ENCODE results near the gene EXOC7.
"Not testable (repeated sequence)": the region's sequence is repeated elsewhere in the genome, so short reads cannot be mapped to it uniquely, and the experiment has no call there.

The EXOC7 gene

DNA sequence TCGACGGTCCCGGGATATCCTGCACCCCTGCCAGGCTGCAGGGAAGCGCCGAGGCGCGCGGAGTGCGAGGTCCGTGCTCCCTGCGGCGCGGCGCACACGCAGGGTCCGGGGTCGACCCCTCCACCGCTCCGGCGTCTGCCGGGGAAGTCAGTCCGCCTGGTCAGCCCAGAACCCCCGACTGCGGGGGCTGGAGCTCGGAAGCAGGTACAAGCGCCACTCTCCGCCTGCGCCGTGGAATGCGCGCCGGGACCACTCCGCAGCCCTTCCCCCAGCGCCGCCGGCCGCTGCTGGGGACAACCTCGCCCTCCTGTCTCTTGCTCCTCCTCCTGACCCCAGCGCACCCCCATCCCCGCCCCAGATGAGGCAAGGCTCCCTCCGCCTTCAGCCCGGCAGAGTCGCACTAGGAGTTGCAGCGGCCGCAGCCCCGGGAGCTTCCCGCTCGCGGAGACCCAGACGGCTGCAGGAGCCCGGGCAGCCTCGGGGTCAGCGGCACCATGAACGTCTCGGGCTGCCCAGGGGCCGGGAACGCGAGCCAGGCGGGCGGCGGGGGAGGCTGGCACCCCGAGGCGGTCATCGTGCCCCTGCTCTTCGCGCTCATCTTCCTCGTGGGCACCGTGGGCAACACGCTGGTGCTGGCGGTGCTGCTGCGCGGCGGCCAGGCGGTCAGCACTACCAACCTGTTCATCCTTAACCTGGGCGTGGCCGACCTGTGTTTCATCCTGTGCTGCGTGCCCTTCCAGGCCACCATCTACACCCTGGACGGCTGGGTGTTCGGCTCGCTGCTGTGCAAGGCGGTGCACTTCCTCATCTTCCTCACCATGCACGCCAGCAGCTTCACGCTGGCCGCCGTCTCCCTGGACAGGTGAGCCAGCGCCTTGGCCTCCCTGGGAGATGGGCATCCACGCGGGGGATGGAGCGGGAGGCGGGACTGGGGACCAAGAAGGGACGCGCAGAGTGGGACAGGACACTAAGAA is 28.9 kb downstream of the EXOC7 start, which contains the start of gene GALR2:
GALR2 (plus strand) TSS at position 392 of the 974 bp plus-strand sequence; CDS start at position 495, 103 bp downstream.
- DNase-seq (ENCODE audit: low read depth in 2 of 2): no peak

DNA sequence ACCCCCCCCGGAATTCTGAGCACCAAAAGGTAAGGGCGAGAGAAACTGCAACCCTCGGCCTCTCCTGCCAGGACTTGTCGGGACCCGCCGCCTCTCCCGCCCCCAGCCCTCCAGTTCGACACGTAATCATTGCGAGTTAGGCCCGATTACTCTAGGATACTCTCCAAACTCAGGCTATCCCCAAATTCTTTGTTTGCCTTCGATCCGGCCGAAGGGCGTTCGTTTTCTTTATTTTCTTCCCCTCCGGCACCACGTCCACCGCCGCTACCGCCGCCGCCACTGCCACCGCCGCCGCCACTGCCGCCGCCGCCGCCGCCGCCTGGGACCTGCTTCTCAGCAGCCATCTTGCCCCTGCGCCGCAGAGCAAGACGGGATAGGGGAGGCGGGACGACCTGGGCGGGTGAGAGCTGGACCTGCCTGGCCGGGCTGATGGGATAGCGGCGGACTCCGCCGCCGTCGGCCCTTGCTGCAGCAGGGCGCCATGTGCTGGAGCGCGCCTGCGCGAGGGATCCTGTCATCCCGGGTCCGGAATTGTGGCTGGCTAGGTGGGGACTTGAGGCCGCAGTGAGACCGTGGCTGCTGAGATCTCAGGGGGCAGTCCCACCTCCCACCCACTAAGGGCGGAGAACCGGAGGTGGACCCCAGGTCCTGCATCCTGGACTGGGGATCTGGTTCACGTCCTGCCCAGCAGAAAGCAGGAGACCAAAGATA is 31.3 kb downstream of the EXOC7 start, which contains the start of gene SRP68:
SRP68 (minus strand) TSS at position 370 of the 711 bp plus-strand sequence; CDS start at position 344, 26 bp downstream.
- DNase-seq (ENCODE audit: low read depth in 2 of 2): peak; percentile 81 to 84

DNA sequence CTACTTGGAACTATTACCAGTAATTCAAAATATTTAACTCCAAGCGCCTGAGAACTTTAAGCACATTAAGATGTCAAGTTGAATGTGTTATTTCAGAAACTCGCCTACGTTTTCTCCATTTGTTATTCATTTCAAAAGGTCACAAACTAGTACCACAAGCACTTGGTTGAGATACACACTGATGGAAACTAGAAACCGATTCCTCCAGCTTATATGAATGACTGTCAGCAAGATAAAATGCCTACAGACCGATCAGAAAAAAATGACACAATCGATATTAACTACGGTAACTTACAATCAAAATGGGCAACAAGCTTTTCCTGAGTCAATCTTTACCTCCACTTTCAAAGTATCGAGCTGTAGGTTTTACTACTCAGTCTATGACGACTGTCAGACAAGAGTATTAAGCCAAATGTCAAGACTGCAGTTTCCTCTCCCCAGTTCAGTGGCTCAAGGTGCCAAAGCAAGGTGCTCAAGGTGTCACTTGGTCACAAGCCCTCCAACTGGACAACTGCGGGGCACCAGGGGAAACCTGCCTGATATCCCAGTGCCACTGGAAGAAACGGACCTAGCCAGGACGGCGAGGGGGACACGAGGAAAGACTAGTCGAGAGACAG is 31.9 kb downstream of the EXOC7 start:
- no peak for DNase-seq (ENCODE audit: low read depth in 2 of 2)

DNA sequence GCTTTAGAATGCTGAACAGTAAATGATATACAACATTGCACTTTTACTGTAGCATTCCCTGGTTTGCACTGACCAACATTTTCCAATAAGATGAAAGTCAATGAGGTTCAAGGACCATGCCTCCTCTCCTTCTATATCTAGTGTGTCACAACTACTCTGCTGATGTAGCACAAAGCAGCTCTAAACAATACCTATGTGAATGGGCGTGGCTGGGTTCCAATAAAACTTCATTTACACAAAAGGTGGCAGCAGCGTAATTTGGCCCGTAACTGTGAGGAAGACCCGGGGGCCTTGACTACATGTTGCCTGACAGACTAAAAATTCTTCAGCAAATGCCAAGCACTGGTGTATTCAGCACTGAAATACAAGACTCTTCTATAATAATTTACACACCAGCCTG is 37.8 kb downstream of the EXOC7 start:
- no peak for DNase-seq (ENCODE audit: low read depth in 2 of 2)

DNA sequence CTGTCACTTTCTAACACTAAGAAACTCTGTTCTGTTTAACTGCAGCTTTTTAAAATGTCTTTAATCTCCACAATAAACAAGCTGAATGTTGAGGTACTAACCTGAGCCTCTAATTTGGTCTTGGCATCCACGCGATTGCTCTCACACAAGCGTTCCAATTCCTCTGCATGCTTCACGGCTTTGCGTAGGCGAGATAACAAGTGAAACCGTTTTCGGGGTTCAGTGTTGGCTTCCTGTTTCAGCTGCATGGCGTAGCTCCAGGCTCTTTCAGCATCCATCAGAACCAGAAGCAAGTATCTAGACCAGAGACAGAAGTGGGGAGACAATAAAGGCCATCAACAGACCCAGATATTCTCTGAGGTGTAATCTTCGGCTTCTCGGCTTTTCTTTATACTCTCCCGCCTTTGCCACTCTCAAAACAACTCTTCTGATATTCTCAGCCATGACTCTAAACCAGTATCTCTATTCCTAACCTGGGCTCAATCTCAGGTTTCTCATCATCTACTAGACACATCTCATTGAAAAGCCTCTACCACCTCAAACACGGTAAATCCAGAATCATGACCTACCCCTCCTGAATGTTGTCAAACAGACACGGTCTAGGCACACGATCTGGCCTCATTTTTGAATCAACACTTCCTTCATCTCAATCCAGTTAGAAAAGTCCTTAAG is 39.6 kb downstream of the EXOC7 start:
- DNase-seq (ENCODE audit: low read depth in 2 of 2): no peak

DNA sequence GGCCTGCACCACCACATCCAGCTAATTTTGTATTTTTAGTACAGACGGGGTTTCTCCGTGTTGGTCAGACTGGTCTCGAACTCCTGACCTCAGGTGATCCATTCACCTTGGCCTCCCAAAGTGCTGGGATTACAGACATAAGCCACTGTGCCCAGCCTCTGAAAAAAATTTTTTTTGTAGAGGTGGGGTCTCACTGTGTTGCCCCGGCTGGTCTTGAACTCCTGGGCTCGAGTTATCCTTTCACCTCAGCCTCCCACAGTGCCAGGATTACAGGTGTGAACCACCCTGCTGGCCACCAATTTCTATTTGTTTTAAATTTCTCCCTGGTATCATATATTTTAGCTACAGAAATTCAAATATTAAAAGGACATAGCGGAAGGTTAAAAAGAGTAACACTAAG is 45.3 kb downstream of the EXOC7 start:
- not testable (repeated sequence) for DNase-seq (ENCODE audit: low read depth in 2 of 2)

DNA sequence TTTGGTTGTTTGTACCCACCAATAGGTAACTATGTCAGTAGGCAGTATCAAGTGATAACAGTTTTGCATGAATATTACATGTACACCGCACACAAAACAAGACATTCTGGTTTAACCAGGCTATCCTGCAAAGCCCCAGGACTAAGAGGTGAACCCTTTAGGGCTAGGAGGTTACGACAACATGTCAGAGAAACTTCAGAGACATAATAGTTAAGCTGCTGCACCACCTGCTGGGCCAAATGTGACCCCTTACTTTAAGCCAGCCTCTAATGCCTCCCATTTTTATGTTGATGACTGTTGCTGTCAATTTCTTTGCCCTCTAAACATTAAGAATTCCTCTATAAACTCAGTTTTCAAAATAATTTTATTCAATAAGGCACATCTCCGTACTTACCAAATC is 46.7 kb downstream of the EXOC7 start:
- DNase-seq (ENCODE audit: low read depth in 2 of 2): no peak

DNA sequence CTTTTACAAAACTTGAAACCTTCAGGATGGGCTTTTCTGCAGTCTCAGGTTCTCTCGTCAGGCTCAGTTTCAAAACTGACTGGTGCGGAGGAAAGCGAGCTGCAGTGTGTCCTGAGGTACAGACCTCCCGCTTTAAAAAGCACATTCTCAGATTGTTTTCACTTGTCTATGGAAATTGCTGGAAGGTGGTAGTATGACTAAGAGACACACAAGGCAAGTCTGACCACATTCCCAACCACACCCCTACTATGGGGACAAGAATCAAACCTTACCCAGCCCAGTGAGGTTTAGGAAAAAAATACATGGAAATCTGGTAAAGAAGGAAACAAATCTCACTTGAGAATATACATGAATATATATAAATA is 49.5 kb downstream of the EXOC7 start:
- DNase-seq (ENCODE audit: low read depth in 2 of 2): no peak

DNA sequence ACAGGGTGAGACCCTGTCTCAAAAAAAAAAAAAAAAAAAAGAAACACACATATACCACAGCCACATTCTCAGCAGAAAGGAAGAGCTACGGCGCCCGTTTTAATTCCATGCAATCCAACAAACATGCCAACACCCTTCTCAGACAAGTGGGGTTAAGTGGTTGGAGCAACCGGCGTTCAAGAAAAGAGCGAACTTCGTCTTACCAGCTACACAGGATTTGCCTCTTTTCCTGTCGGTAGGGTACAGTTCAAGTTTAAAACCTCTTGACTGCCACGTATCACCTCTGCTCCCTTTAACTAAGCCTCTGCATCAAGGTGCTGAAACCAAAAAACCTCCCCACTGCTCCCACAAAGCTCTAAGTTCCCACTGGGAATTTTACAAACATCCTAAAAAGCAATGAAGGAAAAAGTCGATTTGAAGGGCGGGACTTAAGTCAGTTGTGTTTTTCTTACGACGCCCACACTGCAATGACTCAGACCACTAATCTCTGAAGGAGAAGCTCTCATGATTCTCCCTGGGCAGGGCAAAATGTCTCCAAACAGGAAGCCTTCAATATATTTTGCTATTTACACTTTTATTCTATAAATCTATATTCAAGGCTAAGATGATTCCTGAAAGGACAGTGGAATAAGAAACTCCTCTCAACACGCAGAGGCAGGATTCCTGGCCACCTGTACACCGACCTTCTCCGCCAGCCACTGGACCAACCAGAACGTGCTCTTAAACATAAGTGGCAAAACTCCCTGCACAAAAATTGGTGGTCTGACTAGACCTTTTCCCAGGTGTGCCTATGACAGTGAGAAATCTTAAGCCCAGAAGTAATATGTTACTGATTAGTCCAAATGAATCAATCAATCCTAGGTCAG is 50.1 kb downstream of the EXOC7 start:
- DNase-seq (ENCODE audit: low read depth in 2 of 2): no peak

DNA sequence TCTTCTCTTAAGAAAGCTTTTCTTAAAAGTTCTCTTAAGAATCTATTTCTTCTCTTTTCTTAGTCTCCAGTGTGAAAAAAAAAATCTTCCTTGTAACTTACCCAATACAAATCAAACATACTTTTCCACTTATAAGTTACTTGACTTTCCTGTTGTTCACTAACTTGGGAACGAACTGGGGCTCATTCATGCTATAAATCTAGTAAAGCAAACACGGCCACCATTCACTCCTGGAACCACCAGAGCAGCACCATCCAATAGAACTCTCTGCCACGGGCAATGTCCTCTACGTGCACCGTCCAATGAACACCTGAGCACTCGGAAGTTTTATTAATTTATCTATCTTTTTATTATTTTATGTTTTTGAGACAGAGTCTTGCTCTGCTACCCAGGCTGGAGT is 52.0 kb downstream of the EXOC7 start:
- no peak for DNase-seq (ENCODE audit: low read depth in 2 of 2)

DNA sequence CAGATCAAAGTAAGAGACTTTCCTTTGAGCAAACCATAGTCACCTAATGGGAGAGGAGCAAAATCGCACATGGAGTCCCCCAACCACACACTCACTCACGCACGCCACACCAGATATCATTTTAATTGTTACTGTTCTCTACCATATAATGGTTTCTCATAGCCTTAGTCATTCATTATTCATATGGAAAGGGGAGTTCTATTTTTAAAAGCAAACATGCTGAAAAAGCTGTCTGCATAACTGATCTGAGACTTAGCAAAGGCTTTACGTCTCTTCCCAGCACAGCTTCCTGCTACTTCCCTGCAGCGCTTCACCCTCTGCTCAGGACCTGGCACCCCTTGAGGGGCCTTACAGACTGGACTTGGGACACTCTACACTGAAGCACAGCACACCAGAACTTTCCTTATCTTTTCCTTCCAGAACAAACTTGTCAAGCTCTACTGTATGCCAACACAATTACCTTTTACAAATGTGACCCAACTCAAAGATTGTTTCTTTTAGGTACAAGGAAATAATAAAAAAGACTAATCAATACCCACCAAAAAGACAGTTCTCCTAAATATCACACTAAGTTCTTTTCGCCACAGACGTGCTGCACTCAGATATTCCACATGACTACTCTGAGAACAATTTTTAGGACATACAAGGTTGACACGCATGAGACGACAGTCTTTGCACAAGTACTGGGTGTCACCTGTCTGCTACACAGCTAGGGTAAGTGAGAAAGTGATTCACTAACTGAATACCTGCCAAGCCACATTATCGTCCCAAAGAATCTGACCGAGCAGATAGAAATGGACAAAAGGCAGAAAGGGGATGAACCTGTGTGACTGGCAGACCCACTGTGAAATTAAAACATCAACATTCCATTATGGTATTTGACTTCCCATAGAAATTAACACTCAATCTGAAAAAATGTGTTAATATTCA is 52.8 kb downstream of the EXOC7 start:
- DNase-seq (ENCODE audit: low read depth in 2 of 2): no peak

DNA sequence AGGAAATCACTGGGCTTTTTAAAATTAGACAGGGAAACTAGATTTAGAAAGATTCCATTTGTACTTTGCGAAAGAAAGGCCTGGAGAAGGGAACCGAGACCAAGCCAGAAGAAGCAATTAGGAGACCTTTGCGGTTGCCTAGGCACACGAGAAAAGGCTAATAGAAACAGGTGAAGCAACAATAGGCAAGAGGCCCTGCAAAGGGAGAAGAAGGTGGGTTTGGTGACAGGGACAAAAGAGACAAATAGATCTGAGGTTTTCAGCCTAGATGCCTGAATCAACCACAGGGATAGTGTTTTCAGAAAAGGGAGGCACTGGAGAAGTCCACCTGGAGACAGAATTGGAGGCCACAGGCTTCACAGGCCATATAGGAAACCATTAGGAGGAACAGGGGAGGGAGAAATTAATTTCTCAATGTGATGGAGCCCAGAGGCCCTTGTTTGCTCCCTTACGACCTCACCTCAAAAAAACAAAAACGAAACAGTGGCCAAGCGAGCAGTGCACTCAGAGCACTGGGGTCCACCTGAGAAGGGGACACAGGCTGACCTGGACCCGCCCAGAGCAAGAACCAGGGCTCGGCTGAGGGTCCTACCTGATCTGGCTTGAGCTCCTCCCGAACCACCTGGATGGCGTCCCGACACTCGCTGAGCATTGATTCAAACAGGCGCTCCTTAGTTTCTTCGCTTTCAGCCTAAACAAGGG is 53.6 kb downstream of the EXOC7 start:
- DNase-seq (ENCODE audit: low read depth in 2 of 2): no peak

DNA sequence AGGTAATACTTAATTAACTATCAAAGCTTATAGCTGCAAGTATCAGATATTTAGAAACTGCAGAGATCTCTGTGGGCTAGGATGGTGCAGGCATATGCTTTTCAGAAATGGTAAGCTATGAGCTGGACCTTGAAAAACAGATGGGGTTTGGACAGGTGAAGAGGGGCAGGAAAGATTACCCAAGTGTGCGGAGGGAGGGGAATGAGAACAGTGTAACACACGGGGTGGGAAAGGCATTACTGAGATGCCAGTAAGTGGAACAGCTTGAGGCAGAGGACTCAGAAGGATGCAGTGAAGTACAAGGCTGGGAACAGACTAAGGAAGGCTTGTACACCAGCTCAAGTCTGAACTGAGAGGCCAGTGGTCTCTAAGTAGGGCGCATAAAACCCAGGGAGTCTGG is 54.3 kb downstream of the EXOC7 start:
- DNase-seq (ENCODE audit: low read depth in 2 of 2): no peak

DNA sequence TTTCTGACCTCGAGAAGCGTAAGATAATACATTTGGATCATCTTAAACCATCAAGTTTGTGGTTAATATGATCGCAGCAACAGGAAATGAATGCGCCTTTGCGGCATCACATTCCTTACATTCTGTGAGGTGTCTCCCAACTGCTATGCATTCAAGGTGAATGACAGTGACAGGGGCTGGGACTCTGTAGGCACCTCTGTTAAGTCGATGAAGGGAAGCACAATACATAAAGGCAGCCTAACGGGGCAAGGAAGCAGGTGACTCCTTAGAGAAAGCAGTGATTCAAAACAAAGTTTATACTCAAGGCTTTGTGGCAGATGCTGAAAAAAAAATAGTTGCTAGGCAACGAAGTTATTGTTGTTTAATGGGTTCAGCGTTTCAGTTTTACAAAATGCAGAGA is 54.9 kb downstream of the EXOC7 start:
- no peak for DNase-seq (ENCODE audit: low read depth in 2 of 2)

DNA sequence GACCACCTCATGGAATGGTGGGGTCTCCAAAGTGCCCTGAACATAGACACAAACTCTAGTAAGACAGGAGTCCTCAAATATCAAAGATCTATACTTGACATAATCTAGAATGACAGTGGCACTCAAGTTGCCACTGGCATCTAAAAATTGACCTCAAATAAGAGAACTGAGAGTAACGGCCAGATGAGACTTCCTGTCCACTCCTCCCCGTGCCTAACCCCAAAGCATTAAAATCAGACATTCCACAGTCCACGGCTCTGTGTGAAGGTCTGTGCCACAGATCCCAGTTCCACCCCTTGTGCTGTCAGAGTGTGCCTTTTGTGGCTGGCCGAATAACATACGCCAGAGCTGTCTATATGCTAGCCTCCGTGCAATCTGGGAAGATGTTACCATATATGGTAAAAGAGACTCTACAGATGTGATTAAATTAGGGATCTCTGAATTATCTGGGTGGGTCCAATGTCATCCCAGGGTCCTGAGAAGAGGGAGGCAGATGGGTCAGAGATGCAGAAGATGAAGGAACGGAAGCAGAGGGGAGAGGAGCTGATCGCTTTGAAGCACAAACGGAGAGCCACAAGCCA is 55.5 kb downstream of the EXOC7 start:
- DNase-seq (ENCODE audit: low read depth in 2 of 2): no peak

DNA sequence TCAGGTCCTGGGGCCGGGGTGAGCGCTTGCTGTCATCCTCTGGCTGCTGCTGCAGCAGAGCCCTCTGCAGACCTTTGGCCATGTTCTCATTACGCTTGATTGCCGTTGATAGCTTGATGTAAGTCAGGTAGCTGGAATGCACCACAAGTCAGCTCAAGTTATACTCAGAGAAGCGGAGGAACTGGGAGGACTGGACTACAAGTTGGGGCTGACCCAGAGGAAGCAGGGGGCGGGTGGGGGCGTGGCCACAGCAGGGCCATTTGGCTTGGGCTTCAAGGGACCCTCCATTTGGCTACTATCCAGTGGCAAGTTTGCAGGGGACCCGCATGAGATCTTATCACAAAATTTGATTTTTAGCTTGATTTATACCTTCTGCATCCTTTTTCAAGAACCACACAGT is 57.5 kb downstream of the EXOC7 start:
- no peak for DNase-seq (ENCODE audit: low read depth in 2 of 2)

DNA sequence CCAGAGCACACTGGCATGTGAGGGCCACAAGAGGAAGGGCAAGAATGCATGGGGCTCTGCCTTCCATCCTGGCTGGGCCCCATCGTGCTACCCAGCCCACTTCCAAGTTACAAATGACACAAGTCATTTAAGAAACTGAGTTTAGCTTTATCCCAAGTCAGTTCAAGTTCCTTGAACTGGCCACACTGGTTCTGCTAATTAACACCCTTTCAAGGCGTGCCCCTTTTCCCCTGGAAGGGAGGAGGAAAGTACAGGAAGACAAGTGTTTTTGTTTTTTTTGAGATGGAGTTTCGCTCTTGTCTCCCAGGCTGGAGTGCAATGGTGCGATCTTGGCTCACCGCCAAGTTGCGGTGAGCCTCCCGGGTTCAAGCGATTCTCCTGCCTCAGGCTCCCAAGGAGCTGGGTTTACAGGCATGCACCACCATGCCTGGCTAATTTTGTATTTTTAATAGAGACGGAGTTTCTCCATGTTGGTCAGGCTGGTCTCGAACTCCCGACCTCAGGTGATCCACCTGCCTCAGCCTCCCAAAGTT is 59.0 kb downstream of the EXOC7 start:
- not testable (repeated sequence) for DNase-seq (ENCODE audit: low read depth in 2 of 2)

DNA sequence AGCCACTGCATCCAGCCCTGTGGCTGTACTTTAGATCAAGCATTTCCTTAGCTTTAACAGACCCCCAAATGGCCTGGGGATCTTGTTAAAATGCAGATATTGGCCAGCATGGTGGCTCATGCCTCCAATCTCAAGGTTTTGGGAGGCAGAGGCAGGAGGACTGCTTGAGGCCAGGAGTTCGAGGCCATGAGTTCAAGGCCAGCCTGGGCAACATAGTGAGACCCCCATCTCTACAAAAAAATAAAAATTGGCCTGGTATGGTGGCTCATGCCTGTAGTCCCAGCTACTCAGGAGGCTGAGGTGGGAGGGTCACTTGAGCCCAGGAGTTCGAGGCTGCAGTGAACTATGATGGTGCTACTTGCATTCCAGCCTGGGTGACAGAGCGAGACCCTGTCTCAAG is 60.7 kb downstream of the EXOC7 start:
- DNase-seq (ENCODE audit: low read depth in 2 of 2): not testable (repeated sequence)
